WTC11 (cell line): ENCODE results near the gene DLG1. TPM values are rescaled to one million over a fixed set of nuclear protein-coding genes. Genes with fewer than 3 reads are reported as not detected.

Source experiments
- ATAC-seq: fragments of 200-7000 bp; cut with Tn5 transposase; 2 replicates; pipeline ENCODE4 v1.10.0; 2021; ENCODE audit warnings: mild to moderate bottlenecking, moderate library complexity
- CTCF ChIA-PET: fragments of 300-600 bp; sonication (Branson Sonifier 250); formaldehyde crosslinking; loops from one replicate; lab custom pipeline; 2021; ENCODE audit warnings: antibody characterized with exemption; lab: Charles Lee
- POLR2A ChIA-PET: fragments of 350-600 bp; sonication (Branson Sonifier 250); formaldehyde crosslinking; loops from one replicate; lab custom pipeline; 2021; ENCODE audit warnings: antibody characterized with exemption; lab: Charles Lee
- DNase-seq: peaks from one replicate; pipeline ENCODE4 v3.0.0; 2021; ENCODE audit warnings: low spot score
- H3K27ac Mint-ChIP-seq: 2 replicates; pipeline ENCODE4 v1.8.0; 2021; ENCODE audit warnings: mixed read lengths
- H3K27me3 Mint-ChIP-seq: 2 replicates; pipeline ENCODE4 v1.8.0; 2021; ENCODE audit warnings: low read depth, mild to moderate bottlenecking, moderate library complexity, mixed read lengths
- H3K36me3 Mint-ChIP-seq: 2 replicates; pipeline ENCODE4 v1.8.0; 2021; ENCODE audit warnings: mixed read lengths
- H3K4me1 Mint-ChIP-seq: 2 replicates; pipeline ENCODE4 v1.8.0; 2022; ENCODE audit warnings: mixed read lengths
- H3K4me3 Mint-ChIP-seq: 2 replicates; pipeline ENCODE4 v1.8.0; 2021; ENCODE audit warnings: mild to moderate bottlenecking, moderate library complexity, mixed read lengths
- H3K9me3 Mint-ChIP-seq: 2 replicates; pipeline ENCODE4 v1.8.0; 2021; ENCODE audit warnings: mixed read lengths
- FOXP1 ChIP-seq: sonication (generic); formaldehyde crosslinking; IDR thresholded peaks from 2 replicates; pipeline ENCODE4 v1.8.0; 2022; ENCODE audit warnings: missing genetic modification reagents, mild to moderate bottlenecking, moderate library complexity, borderline replicate concordance
- GRHL2 ChIP-seq: fragments of 250-450 bp; sonication (Bioruptor Pico); IDR thresholded peaks from 2 replicates; pipeline ENCODE4 v1.8.0; 2022; ENCODE audit warnings: mild to moderate bottlenecking, moderate library complexity; ENCODE audit not compliant: insufficient replicate concordance, severe bottlenecking
- NFE2L1 ChIP-seq: sonication (generic); formaldehyde crosslinking; IDR thresholded peaks from 2 replicates; pipeline ENCODE4 v1.8.1; 2023; ENCODE audit warnings: missing genetic modification reagents
- NR1H2 ChIP-seq: sonication (generic); formaldehyde crosslinking; IDR thresholded peaks from 2 replicates; pipeline ENCODE4 v1.9.0; 2021; ENCODE audit warnings: mild to moderate bottlenecking, moderate library complexity, missing genetic modification reagents
- RELA ChIP-seq: sonication (generic); formaldehyde crosslinking; IDR thresholded peaks from 2 replicates; pipeline ENCODE4 v1.8.1; 2022; ENCODE audit warnings: missing genetic modification reagents, mild to moderate bottlenecking, borderline replicate concordance
- RORB ChIP-seq: fragments of 250-450 bp; sonication (Bioruptor Pico); IDR thresholded peaks from 2 replicates; pipeline ENCODE4 v1.9.0; 2021; ENCODE audit warnings: mild to moderate bottlenecking
- ZNF416 ChIP-seq: fragments of 250-450 bp; sonication (Bioruptor Pico); IDR thresholded peaks from 2 replicates; pipeline ENCODE4 v1.9.0; 2021; ENCODE audit warnings: mild to moderate bottlenecking, inconsistent platforms
- ZNF671 ChIP-seq: fragments of 250-450 bp; sonication (Bioruptor Pico); IDR thresholded peaks from 2 replicates; pipeline ENCODE4 v1.8.0; 2021; ENCODE audit warnings: mild to moderate bottlenecking
- total RNA-seq: library from RNA; stranded (reverse); gene quantifications from 3 replicates; pipeline ENCODE4 v1.2.3, GENCODE V29; 2021
- TF ChIP-seq, protein P1 (sequence below): sonication (generic); formaldehyde crosslinking; conservative IDR thresholded peaks from 2 replicates; pipeline ENCODE4 v1.8.1; 2022; ENCODE audit warnings: mild to moderate bottlenecking, missing genetic modification reagents
- TF ChIP-seq, protein P2 (sequence below): sonication (generic); formaldehyde crosslinking; IDR thresholded peaks from 2 replicates; pipeline ENCODE4 v1.8.1; 2023; ENCODE audit warnings: mild to moderate bottlenecking, missing genetic modification reagents, moderate library complexity
- TF ChIP-seq, protein P3 (sequence below): fragments of 250-450 bp; sonication (Bioruptor Pico); IDR thresholded peaks from 2 replicates; pipeline ENCODE4 v1.9.0; 2021; ENCODE audit warnings: mild to moderate bottlenecking
- TF ChIP-seq, protein P4 (sequence below): sonication (generic); formaldehyde crosslinking; IDR thresholded peaks from 2 replicates; pipeline ENCODE4 v1.8.0; 2023; ENCODE audit warnings: missing genetic modification reagents, mild to moderate bottlenecking, borderline replicate concordance
- TF ChIP-seq, protein P5 (sequence below): fragments of 250-450 bp; sonication (Bioruptor Pico); IDR thresholded peaks from 2 replicates; pipeline ENCODE4 v1.9.0; 2021; ENCODE audit warnings: mild to moderate bottlenecking, borderline replicate concordance
- TF ChIP-seq, protein P6 (sequence below): sonication (generic); formaldehyde crosslinking; IDR thresholded peaks from 2 replicates; pipeline ENCODE4 v1.8.0; 2022; ENCODE audit warnings: mild to moderate bottlenecking, missing genetic modification reagents
- TF ChIP-seq, protein P7 (sequence below): sonication (generic); formaldehyde crosslinking; IDR thresholded peaks from 2 replicates; pipeline ENCODE4 v1.8.1; 2023; ENCODE audit warnings: mild to moderate bottlenecking, missing genetic modification reagents, borderline replicate concordance

Gene DLG1
- total RNA-seq, 1 experiment from 2014 or later = 81.1 TPM

DNA sequence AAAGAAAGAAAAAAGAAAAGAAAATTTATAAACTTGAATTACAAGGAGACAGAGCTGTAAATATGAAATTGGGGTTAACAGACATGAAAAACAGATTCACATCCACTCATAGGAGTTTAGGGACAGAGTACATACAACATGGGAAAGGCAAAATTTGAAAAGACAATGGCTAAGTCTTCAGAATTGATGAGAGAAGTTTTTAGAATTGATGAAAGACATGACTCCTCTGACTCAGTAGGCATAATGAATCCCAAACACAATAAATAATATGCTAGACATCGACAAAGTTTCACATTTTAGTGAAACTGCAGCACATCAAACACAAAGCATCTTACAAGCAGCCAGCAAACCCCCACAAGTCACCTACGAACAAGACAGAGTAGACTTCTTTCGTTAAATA lies 184.4 kb downstream of the DLG1 start:
- Mint-ChIP-seq H3K27ac (0 out of 2 replicates have a peak overlapping the region, but pooled peaks have one; percentile 7), H3K4me1 (peaks cover 7% of the 10 kb centered on the region)

DNA sequence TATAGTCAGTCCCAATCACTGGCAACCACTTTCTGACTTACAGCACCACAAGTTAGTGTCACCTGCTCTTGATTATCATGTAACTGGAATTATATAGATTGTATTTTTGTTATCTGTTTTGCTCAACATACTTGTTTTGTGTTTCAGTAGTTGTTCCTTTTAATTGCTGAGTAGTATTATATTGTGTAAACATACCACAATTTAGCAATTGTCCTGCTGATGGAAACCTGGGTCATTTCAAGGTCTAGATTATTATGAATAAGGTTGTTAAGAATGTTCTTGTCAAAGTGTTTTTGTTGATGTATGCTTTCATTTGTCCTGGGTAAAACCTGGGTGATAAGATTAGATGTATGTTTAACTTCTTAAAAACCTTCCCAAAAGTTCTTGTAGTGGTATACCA lies 186.7 kb downstream of the DLG1 start:
- H3K36me3 Mint-ChIP-seq = peaks cover 22% of the 10 kb centered on the region
- H3K27me3 Mint-ChIP-seq = no peaks in the 10 kb centered on the region
- ChIA-PET CTCF (no interaction called here), POLR2A (no interaction called here)
- TF ChIP-seq, protein P1, sequence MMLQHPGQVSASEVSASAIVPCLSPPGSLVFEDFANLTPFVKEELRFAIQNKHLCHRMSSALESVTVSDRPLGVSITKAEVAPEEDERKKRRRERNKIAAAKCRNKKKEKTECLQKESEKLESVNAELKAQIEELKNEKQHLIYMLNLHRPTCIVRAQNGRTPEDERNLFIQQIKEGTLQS (CRISPR knock-in tag) = no peak
- TF ChIP-seq GRHL2 (CRISPR knock-in tag) = no peak
- TF ChIP-seq FOXP1 = no peak
- no peak for TF ChIP-seq NFE2L1 (CRISPR knock-in tag)
- TF ChIP-seq, protein P2, sequence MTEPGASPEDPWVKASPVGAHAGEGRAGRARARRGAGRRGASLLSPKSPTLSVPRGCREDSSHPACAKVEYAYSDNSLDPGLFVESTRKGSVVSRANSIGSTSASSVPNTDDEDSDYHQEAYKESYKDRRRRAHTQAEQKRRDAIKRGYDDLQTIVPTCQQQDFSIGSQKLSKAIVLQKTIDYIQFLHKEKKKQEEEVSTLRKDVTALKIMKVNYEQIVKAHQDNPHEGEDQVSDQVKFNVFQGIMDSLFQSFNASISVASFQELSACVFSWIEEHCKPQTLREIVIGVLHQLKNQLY (CRISPR knock-in tag) = no peak
- TF ChIP-seq, protein P3, sequence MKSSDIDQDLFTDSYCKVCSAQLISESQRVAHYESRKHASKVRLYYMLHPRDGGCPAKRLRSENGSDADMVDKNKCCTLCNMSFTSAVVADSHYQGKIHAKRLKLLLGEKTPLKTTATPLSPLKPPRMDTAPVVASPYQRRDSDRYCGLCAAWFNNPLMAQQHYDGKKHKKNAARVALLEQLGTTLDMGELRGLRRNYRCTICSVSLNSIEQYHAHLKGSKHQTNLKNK (CRISPR knock-in tag) = no peak
- TF ChIP-seq, protein P4, sequence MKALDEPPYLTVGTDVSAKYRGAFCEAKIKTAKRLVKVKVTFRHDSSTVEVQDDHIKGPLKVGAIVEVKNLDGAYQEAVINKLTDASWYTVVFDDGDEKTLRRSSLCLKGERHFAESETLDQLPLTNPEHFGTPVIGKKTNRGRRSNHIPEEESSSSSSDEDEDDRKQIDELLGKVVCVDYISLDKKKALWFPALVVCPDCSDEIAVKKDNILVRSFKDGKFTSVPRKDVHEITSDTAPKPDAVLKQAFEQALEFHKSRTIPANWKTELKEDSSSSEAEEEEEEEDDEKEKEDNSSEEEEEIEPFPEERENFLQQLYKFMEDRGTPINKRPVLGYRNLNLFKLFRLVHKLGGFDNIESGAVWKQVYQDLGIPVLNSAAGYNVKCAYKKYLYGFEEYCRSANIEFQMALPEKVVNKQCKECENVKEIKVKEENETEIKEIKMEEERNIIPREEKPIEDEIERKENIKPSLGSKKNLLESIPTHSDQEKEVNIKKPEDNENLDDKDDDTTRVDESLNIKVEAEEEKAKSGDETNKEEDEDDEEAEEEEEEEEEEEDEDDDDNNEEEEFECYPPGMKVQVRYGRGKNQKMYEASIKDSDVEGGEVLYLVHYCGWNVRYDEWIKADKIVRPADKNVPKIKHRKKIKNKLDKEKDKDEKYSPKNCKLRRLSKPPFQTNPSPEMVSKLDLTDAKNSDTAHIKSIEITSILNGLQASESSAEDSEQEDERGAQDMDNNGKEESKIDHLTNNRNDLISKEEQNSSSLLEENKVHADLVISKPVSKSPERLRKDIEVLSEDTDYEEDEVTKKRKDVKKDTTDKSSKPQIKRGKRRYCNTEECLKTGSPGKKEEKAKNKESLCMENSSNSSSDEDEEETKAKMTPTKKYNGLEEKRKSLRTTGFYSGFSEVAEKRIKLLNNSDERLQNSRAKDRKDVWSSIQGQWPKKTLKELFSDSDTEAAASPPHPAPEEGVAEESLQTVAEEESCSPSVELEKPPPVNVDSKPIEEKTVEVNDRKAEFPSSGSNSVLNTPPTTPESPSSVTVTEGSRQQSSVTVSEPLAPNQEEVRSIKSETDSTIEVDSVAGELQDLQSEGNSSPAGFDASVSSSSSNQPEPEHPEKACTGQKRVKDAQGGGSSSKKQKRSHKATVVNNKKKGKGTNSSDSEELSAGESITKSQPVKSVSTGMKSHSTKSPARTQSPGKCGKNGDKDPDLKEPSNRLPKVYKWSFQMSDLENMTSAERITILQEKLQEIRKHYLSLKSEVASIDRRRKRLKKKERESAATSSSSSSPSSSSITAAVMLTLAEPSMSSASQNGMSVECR (CRISPR knock-in tag) = no peak
- TF ChIP-seq NR1H2 (CRISPR knock-in tag) = no peak
- no peak for TF ChIP-seq RELA
- TF ChIP-seq RORB (CRISPR knock-in tag) = no peak
- TF ChIP-seq, protein P5, sequence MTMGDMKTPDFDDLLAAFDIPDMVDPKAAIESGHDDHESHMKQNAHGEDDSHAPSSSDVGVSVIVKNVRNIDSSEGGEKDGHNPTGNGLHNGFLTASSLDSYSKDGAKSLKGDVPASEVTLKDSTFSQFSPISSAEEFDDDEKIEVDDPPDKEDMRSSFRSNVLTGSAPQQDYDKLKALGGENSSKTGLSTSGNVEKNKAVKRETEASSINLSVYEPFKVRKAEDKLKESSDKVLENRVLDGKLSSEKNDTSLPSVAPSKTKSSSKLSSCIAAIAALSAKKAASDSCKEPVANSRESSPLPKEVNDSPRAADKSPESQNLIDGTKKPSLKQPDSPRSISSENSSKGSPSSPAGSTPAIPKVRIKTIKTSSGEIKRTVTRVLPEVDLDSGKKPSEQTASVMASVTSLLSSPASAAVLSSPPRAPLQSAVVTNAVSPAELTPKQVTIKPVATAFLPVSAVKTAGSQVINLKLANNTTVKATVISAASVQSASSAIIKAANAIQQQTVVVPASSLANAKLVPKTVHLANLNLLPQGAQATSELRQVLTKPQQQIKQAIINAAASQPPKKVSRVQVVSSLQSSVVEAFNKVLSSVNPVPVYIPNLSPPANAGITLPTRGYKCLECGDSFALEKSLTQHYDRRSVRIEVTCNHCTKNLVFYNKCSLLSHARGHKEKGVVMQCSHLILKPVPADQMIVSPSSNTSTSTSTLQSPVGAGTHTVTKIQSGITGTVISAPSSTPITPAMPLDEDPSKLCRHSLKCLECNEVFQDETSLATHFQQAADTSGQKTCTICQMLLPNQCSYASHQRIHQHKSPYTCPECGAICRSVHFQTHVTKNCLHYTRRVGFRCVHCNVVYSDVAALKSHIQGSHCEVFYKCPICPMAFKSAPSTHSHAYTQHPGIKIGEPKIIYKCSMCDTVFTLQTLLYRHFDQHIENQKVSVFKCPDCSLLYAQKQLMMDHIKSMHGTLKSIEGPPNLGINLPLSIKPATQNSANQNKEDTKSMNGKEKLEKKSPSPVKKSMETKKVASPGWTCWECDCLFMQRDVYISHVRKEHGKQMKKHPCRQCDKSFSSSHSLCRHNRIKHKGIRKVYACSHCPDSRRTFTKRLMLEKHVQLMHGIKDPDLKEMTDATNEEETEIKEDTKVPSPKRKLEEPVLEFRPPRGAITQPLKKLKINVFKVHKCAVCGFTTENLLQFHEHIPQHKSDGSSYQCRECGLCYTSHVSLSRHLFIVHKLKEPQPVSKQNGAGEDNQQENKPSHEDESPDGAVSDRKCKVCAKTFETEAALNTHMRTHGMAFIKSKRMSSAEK = no peak
- no peak for TF ChIP-seq ZNF671 (CRISPR knock-in tag)
- H3K27ac Mint-ChIP-seq = no peak overlapping the region
- H3K4me1 Mint-ChIP-seq = no peaks in the 10 kb centered on the region
- ATAC-seq = no peak
- H3K4me3 Mint-ChIP-seq = no peak overlapping the region
- DNase-seq = no peak
- no peaks in the 10 kb centered on the region for H3K9me3 Mint-ChIP-seq

More for the DNA sequence above, 184.4 kb downstream of the DLG1 start:
- ChIA-PET POLR2A (no interaction called here), CTCF (no interaction called here)
- Mint-ChIP-seq H3K36me3 (peaks cover 14% of the 10 kb centered on the region), H3K9me3 (no peaks in the 10 kb centered on the region), H3K27me3 (no peaks in the 10 kb centered on the region), H3K4me3 (no peak overlapping the region)
- DNase-seq = no peak
- TF ChIP-seq ZNF416 (CRISPR knock-in tag) = no peak
- TF ChIP-seq, protein P6, sequence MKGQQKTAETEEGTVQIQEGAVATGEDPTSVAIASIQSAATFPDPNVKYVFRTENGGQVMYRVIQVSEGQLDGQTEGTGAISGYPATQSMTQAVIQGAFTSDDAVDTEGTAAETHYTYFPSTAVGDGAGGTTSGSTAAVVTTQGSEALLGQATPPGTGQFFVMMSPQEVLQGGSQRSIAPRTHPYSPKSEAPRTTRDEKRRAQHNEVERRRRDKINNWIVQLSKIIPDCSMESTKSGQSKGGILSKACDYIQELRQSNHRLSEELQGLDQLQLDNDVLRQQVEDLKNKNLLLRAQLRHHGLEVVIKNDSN (CRISPR knock-in tag) = no peak
- TF ChIP-seq, protein P7, sequence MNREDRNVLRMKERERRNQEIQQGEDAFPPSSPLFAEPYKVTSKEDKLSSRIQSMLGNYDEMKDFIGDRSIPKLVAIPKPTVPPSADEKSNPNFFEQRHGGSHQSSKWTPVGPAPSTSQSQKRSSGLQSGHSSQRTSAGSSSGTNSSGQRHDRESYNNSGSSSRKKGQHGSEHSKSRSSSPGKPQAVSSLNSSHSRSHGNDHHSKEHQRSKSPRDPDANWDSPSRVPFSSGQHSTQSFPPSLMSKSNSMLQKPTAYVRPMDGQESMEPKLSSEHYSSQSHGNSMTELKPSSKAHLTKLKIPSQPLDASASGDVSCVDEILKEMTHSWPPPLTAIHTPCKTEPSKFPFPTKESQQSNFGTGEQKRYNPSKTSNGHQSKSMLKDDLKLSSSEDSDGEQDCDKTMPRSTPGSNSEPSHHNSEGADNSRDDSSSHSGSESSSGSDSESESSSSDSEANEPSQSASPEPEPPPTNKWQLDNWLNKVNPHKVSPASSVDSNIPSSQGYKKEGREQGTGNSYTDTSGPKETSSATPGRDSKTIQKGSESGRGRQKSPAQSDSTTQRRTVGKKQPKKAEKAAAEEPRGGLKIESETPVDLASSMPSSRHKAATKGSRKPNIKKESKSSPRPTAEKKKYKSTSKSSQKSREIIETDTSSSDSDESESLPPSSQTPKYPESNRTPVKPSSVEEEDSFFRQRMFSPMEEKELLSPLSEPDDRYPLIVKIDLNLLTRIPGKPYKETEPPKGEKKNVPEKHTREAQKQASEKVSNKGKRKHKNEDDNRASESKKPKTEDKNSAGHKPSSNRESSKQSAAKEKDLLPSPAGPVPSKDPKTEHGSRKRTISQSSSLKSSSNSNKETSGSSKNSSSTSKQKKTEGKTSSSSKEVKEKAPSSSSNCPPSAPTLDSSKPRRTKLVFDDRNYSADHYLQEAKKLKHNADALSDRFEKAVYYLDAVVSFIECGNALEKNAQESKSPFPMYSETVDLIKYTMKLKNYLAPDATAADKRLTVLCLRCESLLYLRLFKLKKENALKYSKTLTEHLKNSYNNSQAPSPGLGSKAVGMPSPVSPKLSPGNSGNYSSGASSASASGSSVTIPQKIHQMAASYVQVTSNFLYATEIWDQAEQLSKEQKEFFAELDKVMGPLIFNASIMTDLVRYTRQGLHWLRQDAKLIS = no peak
- ATAC-seq = no peak
